Activated CD8-positive, alpha-beta memory T cell treated with anti-CD3 and anti-CD28 coated beads, Interleukin-2, amount 50 U/mL, for 1 hour (primary cell): ENCODE measurements around the gene BIVM.
A peak's percentile ranks its signal among the peaks of the same experiment; 100 is the strongest.

Experiments
- DNase-seq: peaks from one replicate; pipeline ENCODE4 v3.0.0-alpha.2; 2020; ENCODE audit errors: extremely low read depth

BIVM gene

DNA sequence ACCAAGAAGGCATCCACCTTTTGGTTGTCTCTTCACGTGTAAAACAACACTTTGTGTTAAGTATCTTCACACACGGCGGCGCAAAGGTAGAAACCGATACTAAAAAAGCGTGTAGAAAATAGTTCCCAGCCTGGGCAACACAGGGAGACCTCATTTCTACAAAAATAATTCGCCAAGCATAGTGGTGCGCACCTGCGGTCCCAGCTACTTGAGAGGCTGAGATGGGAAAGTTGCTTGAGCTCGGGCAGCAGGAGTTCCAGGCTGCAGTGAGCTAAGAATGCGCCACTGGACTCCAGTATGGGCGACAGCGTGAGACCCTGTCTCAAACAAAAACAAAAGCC, 46.3 kb downstream of the BIVM start:
- DNase-seq, result no peak

GRCh38 chr13:102845630-102846260, 46.8 kb downstream of the BIVM start, which contains the start of gene ERCC5:
Gene ERCC5, plus strand, starts transcription at chr13:102846032. Its CDS starts 235 bp downstream, at chr13:102846267.
- DNase-seq, result peak; percentile 90

DNA sequence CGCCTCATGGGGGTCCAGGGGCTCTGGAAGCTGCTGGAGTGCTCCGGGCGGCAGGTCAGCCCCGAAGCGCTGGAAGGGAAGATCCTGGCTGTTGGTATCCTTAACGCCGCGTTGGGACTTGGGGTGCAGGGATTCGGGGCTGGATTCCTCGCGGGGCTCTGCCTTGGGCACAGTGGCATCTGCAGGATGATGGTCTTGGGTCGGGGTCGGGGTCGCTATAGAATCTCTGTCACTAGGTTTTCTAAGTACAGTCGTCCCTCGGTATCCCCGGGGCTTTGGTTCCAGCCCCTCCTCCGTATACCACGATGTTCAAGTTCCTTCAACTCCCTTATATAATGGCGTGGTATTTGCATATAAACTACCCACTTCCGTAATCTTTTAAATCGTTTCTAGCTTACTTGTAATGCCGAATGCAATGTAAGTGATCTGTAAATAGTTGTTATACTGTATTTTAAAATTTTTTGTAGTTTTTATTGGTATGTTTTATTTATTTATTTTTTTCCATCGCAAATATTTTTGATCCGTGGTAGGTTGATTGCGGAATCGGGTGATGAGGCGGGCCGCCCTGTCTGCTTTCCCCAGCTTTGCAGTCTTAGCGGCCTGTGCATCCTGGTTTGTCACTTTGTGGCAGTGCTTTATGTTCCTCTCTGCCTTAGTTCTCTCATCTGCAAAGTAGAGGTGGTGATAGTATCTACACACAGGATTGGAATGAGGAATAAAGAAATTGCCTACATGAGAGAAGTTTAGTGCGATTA, 47.5 kb downstream of the BIVM start:
- peak; percentile 11 for DNase-seq

DNA sequence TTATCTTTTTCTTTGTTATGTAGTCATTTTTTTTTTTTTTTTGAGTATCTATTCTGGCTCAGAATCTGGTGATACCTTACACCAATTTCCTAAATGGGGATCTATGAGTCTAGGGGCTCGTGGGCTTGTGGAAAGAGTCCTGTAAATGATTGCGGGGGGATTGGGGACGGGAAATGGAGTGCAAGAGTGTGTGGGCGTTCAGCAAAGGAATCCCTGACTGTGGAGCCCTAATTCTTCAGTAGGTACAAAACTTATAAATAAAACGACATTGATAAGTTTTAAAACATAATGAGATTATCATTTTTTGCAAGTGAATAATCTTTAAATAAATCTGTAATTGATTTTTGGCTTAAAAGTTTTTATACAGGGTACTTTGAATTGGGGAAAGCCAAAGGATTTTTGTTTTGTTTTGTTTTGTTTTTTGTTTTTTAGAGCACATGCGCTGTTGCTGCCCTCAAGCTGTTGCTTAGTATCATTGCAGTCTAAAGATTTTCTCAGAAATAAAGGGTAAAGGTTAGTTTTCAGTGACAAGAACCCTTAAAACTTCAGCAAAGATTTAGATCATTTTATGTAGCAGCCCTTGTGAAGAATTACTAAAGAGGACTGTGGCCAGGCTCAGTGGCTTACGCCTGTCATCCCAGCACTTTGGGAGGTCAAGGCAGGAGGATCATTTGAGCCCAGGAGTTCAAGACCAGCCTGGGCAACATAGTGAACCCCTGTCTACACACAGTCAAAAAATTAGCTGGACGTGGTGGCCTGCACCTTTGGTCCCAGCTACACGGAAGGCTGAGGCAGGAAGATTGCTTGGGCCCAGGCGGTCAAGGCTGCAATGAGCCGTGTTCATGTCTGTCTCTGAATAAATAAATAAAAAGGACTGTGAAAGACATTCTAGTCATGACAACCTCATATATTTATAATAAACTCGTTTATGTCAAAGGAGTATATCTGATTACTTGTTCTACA, 48.6 kb downstream of the BIVM start:
- DNase-seq, result no peak

DNA sequence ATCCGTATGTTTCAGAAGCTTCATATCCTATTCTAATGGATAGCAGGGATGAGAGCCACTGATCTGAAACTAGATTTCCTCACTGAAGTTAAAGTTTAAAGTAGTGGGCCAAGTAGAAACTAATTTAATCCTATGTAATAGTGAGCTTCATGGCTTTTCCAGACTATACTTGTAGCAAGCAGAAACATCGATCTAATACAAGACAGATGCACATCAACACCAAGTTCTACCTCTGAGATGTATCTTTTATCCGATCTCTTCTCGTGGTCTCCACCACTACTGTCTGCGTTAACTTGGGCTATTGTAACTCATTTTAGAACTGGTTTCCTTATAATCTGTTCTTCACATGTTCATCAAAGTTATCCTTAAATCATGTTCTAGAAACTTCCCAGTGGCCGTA, 50.0 kb downstream of the BIVM start:
- no peak for DNase-seq

- DNase-seq, result no peak
Observed at GRCh38 chr13:102852556-102852955, 53.6 kb downstream of the BIVM start.

DNA sequence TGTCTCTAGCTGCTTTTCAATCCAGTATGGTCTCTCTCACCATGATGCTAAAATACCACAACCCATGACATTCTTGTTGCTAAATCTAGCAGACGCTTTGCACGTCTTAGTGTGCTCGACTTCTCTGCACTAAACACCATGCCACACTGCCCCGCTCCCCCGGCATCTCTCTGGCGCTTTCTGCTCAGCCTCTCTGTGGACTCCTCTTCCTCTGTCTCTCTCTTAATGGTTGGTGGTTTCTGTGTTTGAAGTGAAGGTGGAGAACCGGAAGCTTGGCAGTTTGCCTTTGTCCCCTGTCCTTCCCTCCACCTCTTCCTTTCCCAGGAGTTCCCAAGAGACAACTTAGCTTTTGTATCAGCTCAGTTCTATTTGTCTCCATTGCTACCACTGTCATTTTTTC, 55.8 kb downstream of the BIVM start:
- DNase-seq, result no peak

DNA sequence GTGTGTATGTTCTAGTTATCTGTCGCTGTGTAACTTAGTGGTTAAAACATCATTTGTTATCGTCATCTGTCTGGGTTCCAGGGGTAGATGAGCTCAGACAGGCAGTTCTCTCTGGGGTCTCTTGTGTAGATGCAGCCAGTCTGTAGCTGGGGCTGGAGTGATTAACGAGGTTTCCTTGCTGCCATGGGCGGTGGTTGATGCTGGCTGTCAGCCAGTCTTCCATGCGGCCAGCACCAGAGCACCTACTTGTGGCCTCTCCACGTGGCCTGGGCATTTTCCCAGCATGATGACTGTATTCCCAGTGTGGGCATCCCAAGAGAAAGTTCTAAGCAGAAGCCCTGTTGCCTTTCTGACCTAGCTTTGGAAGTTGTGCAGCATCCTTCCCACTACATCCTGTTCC, 57.6 kb downstream of the BIVM start:
- DNase-seq, result no peak

- DNase-seq, result no peak
Observed at GRCh38 chr13:102862624-102863210, 63.8 kb downstream of the BIVM start.

- no peak for DNase-seq
Observed at GRCh38 chr13:102863590-102863989, 64.7 kb downstream of the BIVM start.

- no peak for DNase-seq
Observed at GRCh38 chr13:102868366-102868936, 69.5 kb downstream of the BIVM start.

GRCh38 chr13:102869948-102870676, 71.2 kb downstream of the BIVM start:
- DNase-seq, result no peak

DNA sequence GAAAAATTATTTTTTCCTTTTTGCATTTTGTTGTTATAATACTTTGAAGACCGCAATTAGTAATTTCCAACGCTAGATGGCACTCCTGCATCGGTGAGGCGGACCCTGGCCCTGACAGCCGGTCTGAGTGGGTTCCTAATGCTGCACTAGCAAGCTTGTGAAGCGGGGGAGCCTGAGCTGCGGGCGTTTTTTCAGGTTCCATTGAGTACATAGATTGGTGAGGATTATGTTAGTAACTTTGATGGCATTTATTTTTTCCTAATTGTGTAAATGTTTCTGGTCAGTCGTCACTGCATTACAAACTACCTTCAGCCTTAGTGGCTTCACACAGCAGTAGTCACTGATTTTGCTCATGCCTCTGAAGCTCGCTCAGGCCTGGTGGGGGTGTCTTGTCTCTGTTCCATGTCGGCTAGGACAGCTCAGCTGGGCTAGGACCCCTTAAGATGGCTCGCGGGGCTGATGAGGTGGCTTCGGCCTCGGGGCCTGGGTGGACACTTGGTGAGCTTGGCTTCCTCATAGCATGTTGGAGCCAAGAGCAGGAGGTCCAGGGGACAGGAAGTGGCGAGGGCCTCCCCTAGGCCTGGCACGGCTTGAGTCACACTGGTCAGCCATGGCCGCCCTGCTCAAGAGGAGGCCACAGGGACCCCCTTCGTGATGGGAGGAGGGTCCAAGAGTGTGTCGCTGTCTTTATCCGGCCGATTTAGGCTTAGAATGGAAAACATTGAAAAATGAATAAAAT, 71.9 kb downstream of the BIVM start:
- DNase-seq, result peak; percentile 8

DNA sequence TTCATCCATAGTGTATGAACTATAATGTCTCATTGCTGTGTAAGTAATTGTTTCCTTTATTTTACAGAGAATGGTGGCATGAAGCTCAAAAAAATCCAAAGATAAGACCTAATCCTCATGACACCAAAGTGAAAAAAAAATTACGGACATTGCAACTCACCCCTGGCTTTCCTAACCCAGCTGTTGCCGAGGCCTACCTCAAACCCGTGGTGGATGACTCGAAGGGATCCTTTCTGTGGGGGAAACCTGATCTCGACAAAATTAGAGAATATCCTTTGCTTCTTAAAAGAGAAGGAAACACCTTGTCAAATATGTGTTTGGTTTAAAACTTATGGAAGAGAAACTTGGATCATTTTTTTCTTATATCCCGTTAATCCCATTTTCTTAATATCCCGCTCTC, 73.2 kb downstream of the BIVM start:
- DNase-seq, result no peak

DNA sequence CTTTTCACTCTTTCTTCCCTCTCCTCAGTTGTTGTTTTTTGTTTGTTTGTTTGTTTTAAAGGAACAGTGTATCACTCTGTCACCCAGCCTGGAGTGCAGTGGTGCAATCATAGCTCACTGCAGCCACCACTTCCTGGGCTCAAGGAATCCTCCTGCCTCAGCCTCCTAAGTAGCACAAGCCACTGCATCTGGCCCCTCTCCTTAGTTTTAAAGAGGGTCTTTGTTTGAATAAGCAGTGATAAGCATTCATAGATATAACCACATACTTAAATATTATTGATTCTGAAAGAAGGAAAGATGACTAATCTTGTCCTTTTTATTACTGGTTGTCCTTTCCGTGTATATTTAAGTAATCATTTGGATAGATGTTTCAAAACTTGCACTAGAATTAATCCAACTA, 73.6 kb downstream of the BIVM start:
- no peak for DNase-seq

GRCh38 chr13:102873653-102874052, 74.7 kb downstream of the BIVM start:
- DNase-seq, result no peak

DNA sequence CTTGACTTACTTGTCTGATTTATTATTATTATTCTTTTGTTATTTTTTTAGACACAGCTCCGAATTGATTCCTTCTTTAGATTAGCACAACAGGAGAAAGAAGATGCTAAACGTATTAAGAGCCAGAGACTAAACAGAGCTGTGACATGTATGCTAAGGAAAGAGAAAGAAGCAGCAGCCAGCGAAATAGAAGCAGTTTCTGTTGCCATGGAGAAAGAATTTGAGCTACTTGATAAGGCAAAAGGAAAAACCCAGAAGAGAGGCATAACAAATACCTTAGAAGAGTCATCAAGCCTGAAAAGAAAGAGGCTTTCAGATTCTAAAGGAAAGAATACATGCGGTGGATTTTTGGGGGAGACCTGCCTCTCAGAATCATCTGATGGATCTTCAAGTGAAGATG, 76.3 kb downstream of the BIVM start:
- no peak for DNase-seq

DNA sequence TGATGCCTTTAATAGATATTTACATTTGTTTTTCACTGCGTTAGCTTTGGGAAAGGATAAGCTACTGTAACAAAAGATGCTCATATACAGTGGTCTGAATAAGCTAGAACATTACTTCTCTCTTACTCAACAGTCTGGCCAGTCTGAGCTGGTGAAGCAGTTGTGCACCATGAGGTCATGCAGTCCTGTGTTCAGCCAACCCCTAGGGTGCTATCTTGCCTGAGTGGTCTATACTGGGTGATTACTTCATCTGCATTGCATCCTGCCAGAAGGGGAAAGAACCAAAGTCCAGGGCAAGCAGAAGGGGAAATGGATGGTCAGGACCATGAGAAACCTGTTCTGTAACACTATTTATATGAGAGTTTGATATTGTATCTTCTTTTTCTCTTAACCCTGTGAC, 78.4 kb downstream of the BIVM start:
- DNase-seq, result no peak

GRCh38 chr13:102878481-102878880, 79.6 kb downstream of the BIVM start:
- DNase-seq, result no peak

DNA sequence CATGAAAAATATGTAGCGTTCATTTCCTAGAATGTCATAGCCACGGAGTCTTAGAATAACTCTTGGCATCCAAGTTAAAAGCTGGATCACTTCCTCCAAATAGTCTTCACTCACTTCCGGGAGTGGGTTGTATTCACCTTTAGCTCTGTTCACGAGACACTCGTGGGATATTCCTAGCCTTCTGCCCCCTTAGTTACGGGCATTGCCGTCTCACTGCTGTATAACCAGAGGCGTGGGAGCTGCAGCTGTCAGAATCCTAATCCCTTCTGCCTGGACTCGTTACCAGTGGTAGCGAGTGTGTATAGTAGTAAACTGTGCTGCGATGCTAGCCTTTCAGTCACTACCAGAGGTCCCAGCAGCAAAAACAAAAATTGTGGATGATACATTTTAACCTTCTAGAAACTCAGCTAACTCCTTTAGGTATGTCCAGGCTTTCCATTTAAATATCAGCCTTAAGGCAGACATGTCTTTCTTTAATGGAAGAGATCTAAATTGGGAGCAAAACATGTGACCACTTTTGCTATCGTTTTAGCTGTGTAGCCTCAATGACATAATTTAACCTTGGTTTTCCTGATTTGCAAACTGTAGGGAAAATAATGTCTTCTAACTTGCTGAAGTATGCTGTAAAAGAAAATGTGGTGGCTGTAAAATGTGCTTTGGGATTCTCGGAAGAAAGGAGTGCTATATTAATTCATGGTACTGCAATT, 81.0 kb downstream of the BIVM start:
- no peak for DNase-seq
